GM19397 (cell line): ENCODE measurements around the gene SOCS4.
"Not testable (repeated sequence)": the region's sequence is repeated elsewhere in the genome, so short reads cannot be mapped to it uniquely, and the experiment has no call there.

Source experiments
- ATAC-seq: cut with Tn5 transposase; IDR thresholded peaks from one replicate; pipeline ENCODE4 v1.9.1; 2021; ENCODE audit warnings: mild to moderate bottlenecking, moderate library complexity; ENCODE audit not compliant: unreplicated experiment

SOCS4 gene, protein sequence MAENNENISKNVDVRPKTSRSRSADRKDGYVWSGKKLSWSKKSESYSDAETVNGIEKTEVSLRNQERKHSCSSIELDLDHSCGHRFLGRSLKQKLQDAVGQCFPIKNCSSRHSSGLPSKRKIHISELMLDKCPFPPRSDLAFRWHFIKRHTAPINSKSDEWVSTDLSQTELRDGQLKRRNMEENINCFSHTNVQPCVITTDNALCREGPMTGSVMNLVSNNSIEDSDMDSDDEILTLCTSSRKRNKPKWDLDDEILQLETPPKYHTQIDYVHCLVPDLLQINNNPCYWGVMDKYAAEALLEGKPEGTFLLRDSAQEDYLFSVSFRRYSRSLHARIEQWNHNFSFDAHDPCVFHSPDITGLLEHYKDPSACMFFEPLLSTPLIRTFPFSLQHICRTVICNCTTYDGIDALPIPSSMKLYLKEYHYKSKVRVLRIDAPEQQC

DNA sequence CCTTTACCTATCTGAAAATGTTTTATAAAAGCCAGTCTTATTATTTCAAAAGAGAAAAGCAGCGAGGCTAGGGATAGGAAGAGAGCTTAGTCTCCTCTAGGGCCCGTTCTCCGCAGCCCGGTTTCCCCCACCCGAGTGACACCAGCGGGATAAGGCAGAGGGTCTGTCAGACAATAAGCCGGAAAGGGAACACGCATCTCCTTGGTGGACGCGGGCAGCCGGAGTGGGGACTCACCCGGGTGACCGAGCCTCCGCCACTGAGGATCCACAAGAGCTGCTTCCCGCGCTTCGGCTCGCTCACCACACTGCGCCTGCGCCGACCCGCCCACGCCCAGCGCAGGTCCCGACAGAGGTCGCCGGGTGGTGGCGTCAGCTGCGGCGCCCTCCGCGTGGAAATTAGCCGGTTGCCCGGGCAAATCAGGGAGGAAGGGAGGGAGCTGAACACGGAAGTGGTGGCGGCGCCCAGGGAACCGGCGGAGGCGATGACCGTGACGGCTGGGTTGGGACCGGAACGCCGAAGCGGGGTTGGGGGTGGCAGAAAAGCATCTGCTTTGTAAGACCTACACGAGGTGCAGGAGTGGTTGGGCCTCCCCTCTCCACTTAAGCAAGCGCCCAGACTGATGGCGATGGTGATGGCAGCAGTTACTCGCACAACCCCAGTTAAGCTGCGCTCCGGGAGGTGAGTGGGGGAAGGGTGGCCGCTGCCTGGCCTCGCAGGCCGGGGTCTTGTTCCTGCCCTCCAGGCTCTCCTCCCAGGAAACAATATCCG is at the start of gene SOCS4, which contains the start of gene WDHD1:
Gene SOCS4 (plus strand): TSS at position 444 of the 769 bp plus-strand sequence. CDS start 15,806 bp downstream, outside the sequence.
Gene WDHD1 (minus strand): TSS at position 307 of the 769 bp plus-strand sequence. CDS start 312 bp downstream, outside the sequence.
- ATAC-seq, result peak; percentile 95

DNA sequence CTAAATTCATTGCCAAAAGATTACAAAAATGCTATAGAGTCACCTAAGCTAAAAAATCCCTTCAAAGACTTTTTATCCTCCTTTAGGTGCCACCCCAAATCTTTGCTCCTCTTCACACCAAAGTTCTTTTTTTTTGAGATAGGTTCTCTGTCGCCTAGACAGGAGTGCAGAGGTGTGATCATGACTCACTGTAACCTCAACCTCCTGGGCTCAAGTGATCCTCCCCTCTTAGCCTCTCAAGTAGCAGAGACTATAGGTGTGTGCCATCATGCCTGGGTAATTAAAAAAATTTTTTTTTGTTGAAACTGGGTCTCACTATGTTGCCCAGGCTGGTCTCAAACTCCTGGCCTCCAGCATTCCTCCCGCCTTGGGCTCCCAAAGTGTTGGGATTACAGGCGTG is 48.0 kb upstream of the SOCS4 start:
- ATAC-seq, result no peak

DNA sequence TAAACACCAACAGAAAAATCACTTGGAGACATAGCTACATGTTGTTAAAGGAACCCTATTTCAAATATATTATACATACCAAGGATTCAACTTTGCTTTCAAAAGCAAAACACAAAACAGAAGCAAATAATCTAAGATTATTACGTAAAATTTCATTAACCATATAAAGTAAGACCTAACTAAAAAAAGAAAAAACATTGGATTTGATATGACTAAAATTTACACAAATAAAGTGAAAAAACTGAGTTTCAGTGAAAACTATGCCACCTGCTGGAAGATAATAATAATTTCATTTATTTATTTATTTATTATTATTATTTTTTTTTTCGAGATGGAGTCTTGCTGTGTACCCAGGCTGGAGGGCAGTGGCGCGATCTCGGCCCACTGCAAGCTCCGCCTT is 45.3 kb upstream of the SOCS4 start:
- no peak for ATAC-seq

DNA sequence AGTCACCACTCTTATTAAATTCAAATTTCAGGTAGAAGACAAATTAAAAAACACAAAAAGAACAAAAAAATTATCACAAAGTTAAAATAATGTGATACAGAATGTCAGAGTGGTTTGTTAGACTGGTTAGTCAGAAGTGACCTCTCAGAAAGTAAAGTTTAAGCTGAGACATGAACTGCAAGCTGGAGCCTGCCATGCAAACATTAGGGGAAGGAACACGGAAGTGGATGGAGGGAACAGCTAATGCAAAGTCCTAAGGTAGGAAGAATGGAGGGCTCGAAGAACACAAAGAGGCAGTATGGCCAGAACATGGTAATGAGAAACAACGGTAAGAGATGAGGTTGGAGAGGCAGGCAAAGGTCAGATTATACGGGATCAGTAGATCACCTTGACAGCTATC is 41.9 kb upstream of the SOCS4 start:
- ATAC-seq, result no peak

DNA sequence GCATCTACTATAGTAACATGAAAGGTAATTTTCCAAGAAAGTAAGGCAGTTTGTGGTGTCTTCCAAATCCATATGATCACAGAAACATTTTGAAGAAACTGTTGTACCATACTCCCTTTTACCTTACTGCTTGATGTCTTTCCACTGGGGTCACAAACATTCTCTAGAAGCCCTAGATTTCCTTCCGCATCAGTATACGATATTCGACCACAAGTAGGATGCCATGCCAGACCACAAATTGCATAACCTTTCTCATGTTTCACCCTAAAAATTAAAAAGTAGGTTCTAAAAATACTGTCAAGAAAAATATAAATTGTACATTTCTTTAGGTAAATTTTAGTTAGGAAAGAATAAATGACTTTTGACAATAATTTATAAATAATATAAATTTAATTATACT is 26.7 kb upstream of the SOCS4 start:
- ATAC-seq, result no peak

DNA sequence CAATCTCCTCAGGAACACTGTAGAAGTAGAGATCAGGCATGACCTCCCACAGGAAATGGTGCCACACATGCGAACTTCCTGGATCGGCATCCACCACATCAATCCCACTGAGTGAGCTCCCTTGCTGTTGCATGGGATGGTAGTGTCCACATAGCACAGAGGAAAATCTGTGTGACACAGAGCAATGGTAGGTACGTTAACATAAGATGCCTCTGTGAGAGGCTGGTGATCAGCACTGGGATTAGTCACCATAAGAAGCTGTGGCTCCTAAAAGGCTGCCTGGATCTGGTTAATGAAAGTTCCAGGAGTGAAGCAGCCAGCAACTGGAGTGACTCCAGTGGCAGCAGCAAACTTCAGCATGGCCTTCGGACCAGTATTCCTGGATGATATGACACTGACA is 22.0 kb upstream of the SOCS4 start:
- ATAC-seq, result no peak

DNA sequence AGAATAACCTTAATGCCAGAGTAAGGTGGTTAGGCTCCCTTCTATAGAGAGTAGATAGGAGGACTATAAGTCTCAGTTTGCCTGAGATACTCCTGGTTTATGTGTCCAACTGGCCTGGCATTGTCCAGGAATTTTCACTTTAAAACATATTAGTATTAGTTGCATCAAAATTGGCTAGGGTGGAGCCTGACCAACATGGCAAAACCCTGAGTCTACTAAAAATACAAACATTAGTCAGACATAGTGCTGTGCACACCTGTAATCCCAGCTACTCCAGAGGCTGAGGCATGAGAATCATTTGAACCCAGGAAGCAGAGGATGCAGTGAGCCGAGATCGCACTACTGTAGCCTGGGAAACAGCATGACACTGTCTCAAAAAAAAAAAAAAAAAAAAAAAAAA is 12.0 kb upstream of the SOCS4 start:
- ATAC-seq, result no peak

DNA sequence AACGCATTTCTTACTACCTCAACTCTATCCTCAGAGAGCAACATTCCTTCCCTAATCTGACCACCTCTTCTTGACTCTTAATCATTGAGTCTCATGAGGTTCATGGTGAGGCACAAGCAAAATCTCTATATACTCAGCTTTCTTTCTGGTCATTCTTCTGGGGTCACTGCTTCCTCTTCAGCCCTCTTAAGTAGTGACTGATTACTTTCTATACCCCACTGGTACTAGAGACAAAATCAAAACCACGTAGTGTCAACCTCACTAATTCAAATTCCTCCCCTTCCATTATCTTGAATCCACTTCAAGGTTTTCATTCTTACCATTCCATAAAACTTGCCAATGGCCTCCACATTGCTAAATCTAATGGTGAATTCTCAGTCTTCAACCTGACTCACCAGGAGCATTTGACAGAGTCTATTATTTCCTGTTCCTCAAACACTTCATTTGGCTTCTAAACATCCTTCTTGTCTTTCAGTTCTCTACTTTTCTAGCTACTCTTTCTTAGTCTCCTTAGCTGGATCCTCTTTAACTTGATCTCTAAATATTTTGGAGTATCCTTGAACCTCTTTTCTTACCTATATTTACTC is 7.0 kb upstream of the SOCS4 start:
- ATAC-seq, result no peak

DNA sequence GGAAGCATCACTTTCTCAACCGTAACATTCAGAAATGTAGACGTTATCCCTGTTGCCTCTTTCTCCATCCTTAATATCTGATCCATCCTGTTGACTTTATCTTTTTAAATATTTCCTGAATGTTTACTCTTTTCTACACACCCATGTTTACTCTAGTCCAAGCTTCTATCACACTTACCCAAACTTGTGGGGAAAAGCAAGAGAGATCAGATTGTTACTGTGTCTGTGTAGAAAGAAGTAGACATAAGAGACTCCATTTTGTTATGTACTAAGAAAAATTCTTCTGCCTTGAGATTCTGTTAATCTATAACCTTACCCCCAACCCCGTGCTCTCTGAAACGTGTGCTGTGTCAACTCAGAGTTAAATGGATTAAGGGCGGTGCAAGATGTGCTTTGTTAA is 2.7 kb upstream of the SOCS4 start:
- ATAC-seq, result not testable (repeated sequence)

DNA sequence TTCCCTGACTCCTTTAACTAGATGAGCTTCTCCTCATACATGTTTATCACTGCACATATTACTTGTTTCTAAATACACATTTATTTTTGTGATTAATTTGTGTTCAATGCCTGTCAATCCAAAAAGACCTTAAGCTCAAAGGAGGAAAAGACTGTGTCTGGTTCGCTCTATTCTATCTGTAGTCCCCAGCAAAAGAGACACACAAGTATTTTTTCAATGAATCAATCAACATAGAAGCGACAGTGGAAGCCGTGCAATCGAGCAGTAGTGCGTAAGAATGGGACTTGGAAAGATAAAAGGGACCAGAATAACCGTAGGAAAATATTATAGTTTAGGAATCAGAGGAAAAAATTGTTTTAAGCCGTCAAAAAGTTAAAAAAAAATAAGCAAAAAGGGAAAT is 1.1 kb upstream of the SOCS4 start:
- no peak for ATAC-seq

DNA sequence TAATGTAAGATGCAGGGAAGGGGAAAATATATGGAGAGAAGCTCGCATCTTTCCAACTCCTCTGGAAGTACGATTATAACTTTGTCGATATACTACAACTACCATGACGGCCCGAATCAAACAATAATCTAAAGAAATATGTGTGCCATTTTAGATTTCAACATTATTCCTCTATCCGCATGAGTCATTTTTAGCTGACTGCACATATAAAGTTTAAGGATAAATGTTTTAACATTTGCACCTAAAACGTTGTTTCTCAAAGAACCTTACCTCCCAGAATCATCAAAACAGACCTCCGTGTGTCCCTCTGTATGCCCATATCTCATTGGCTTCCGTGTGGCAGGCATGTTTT is 619 bp upstream of the SOCS4 start:
- no peak for ATAC-seq

DNA sequence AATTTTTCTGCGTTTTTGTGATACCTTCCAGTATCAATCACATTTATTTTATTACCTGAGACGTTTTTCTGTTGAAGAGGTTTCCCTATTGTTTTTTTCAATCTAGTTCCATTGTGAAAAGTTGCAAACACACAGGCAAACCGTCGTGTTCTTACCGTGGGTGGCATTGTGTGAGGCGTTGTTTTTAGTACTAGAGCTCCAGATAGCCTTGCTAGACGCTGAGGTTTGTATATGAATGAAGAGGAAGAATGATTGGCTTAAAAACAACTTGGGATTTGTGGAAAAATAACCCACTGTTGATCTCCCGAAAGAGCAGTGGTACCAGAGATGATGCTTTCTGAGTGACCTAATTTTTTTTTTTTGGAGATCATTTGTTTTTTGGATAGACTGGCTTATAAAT is 1.0 kb downstream of the SOCS4 start:
- no peak for ATAC-seq

DNA sequence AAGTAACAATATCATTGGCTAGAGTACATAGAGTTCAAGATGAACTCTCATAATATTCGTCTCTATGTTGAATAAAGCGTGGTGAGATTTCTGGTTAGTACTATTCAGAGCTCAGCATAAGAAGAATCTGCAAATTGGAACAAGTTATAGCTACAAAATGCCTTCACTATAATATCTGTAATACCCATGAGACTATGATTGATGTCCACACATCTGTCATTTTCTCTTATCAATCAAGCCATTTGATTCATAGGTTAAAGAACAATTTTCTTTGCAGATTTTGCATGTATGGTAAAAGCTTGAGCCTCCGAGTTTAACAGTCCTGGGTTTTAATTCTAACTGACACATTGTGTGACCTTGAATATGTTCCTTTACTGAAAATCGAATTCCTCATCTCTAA is 1.4 kb downstream of the SOCS4 start:
- ATAC-seq, result no peak

DNA sequence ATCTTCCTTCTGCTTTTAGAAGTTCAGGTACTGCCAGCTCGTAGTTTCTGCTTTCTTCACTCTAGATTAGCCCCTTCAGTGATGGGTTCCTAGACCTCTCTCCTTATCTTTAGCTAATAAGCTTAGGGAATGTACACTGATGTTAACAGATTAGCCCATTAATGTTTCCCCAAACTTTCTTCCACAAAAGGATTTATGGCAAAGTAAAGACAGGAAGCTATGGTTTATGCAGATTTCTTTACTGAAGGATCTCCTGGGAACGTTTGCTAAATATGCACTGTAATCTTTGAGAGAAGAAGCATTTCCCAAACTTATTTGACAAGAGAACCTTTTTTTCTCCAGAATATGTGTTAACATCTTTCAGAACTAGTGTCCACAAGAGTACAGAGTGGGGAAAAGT is 4.2 kb downstream of the SOCS4 start:
- no peak for ATAC-seq

DNA sequence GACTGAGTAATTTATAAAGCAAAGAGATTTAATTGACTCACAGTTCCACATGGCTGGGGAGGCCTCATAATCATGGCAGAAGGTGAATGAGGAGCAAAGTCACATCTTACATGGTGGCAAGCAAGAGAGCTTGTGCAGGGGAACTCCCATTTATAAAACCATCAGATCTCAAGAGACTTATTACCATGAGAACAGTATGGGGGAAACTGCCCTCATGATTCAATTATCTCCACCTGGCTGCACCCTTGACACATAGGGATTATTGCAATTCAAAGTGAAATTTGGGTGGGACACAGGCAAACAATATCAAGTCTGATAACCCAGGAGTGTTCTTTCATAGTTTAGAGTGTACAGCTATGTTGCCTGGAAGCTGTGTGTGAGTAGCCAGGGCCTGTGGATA is 11.0 kb downstream of the SOCS4 start:
- not testable (repeated sequence) for ATAC-seq

DNA sequence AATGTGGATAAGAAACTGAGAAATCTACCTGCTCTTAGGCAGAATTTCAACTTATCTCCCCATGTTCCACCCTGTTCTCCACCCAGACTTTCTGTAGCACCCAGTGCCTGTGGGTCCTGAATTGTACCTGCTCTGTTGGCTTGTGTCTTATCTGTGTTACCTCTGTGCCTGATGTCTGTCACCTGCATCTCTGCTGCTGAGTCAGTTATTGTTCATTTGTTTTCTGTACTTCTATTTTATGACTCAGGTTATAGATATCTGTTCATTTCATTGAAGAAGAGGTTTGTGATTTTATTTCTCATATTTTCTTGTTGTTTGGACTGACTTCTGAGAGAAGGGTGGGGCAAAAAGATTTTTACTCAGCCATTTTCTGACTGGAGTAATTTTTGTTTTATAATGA is 11.7 kb downstream of the SOCS4 start:
- ATAC-seq, result no peak

DNA sequence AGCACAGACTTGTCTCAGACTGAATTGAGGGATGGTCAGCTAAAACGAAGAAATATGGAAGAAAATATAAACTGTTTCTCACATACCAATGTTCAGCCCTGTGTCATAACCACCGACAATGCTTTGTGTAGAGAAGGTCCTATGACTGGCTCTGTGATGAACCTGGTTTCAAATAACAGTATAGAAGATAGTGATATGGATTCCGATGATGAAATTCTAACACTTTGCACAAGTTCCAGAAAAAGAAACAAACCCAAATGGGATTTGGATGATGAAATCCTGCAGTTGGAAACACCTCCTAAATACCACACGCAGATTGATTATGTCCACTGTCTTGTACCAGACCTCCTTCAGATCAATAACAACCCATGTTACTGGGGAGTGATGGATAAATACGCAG is 16.5 kb downstream of the SOCS4 start:
- ATAC-seq, result no peak

DNA sequence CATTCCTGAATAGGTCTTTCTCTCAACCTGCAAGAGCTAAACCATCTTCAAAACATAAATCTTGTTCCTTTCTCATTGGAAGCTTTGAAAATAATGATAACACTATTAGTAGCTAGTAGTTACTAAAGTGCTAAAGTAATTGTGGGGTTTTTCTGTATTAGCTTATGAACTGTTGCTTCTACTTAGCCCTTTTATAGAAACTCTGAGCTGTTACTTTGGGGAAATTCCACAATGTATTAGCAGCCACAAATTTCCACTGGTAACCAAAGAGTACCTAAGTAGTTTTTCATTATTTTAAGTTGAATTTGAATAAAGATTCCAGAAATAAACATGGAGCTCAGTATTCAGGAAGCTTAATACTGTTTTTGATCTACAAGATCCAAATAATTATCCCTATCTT is 18.1 kb downstream of the SOCS4 start:
- no peak for ATAC-seq

DNA sequence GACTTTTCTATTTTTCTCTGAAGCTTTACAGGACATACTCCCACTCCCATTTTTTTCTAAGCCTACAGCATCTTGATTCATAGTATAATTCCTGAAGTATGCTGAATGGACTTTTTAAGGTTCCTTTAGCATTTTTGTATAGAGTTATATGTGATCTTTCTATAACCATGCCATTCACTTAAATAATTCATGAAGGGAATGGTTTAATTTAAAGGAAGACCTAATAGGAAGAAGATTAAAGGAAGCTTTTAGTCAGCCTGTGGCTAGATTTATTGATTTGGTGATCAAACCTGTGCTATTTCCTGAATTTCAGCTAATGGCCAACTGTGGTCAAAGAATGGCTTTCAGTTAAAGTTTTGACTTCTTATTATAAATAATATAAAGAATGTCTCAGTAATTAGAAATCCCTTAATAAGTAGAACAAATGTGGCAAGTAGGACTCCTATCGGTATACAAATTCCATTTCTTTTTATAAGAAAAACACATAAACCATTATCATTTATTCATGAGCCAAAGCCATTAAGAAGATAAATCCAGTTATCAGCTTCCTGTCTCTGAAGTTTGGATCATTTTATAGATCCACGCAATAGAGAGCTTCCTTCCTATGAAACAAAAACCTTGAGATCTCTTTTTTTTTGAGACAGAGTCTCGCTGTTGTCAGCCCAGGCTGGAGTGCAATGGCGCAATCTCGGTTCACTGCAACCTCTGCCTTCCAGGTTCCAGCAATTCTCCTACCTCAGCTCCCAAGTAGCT is 20.4 kb downstream of the SOCS4 start:
- no peak for ATAC-seq

DNA sequence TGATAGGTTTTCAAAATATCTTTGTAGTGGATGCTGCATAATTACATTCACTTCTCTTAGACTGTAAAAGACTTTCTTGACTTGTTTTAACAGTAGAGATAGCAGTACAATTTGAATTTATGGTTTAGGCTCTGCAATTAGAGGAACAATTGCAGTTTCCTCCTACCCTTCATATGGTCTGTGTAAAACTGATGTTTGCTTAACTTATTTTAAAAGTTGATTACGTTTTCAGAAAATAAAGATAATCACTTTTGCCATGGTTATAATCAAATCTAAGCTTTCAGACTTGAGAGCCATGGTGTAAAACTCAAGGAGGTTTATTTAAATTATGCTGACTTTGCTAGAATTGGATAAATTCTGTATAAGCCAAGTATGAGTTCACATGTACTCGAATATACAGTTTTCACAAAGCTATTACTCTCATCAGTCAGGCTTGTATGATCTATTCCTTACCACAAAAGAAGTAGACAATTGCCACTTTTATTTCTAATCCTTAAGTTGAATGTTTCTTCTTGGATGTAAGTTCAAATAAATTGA is 21.9 kb downstream of the SOCS4 start:
- ATAC-seq, result no peak

DNA sequence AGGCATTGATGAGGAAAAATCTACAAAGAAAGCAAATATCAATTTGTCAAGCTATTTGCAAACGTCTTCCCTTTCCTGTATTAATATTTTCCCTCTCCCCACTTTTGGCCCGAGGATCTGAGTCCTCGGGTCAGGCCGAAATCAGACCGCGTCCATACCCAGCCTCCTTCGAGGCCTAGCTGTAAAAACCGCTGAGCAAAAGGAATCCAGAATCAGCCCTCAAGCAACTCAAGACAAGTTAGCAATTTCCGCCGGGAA is 24.1 kb downstream of the SOCS4 start:
- peak; percentile 18 for ATAC-seq
